C4-2B (cell line): Measurements from ENCODE around the gene VTI1A.
"Not testable (repeated sequence)": the region's sequence is repeated elsewhere in the genome, so short reads cannot be mapped to it uniquely, and the experiment has no call there.

ENCODE experiments used
- H3K27ac ChIP-seq: fragments of 450-650 bp; 2 replicates; pipeline ENCODE4 v1.5.1; 2017
- ZFX ChIP-seq: fragments of 450-650 bp; IDR thresholded peaks from 2 replicates; pipeline ENCODE4 v1.6.1; 2017
- TF ChIP-seq, protein P1 (sequence below): fragments of 450-650 bp; conservative IDR thresholded peaks from 2 replicates; pipeline ENCODE4 v1.5.1; 2017; ENCODE audit warnings: mild to moderate bottlenecking

Gene VTI1A

DNA sequence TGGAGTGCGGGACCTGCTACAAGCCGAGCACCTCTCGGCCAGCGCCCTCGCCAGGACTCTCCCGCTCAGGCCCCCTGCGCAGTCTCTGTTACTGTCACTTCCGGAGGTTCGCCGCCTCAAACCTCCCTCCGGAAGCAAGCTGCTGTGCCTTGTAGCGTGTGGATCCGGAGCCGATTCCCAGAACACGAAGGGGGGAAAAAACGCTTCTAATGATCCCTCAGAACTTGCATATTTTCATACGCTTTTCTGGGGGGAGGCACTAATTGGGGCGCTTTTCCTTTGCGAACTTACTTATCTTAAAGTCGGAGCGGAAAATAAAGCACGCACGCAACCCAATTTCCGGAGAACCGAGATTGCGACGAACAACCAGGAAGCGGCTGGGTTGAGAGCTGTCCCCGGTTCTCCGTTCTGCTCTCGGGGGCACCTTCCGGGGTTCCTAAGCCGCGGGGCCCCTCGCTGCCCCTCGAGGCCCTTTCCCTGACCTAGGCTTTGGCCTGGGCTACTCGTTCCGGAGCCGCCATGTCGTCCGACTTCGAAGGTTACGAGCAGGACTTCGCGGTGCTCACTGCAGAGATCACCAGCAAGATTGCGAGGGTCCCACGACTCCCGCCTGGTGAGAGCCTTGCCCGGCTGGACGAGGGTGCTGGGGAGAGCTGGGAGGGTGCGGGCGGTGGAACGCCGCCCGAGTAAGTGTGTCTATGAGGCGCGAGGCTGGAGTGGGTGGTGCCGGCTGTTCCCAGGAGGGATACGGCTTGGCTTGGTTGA is at the start of gene VTI1A, which contains the start of gene ZDHHC6:
Gene VTI1A, plus strand, starts transcription at position 361 of the 765 bp plus-strand sequence. Its CDS starts 159 bp downstream, at position 520.
Gene ZDHHC6, minus strand, starts transcription at position 60 of the 765 bp plus-strand sequence. CDS start 1,478 bp downstream, outside the sequence.
- TF ChIP-seq, protein P1, sequence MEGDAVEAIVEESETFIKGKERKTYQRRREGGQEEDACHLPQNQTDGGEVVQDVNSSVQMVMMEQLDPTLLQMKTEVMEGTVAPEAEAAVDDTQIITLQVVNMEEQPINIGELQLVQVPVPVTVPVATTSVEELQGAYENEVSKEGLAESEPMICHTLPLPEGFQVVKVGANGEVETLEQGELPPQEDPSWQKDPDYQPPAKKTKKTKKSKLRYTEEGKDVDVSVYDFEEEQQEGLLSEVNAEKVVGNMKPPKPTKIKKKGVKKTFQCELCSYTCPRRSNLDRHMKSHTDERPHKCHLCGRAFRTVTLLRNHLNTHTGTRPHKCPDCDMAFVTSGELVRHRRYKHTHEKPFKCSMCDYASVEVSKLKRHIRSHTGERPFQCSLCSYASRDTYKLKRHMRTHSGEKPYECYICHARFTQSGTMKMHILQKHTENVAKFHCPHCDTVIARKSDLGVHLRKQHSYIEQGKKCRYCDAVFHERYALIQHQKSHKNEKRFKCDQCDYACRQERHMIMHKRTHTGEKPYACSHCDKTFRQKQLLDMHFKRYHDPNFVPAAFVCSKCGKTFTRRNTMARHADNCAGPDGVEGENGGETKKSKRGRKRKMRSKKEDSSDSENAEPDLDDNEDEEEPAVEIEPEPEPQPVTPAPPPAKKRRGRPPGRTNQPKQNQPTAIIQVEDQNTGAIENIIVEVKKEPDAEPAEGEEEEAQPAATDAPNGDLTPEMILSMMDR = peak; percentile 35
- TF ChIP-seq ZFX = 0 out of 2 replicates have a peak, but pooled peaks have one; percentile 1
- H3K27ac ChIP-seq = peak within 1 kb of the TSS; percentile 89

DNA sequence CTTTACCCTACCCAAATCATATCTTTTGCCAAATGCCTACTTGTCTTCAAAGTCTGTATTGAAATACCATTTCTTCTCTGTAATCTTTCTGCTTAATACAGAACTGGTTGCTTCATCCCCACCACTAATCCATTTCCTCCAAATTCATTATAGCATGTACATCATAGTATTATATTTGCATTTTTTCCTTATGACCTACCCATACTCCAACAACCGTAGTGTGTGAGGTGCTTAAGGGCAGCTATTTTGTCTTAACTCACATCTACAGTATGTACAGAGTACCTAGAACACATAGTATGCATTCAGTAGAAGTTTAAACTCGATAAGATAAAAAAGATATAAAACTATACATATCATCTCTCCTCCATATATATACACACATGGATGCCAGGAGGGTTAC is 49.4 kb upstream of the VTI1A start:
- peak overlapping the region; percentile 42; the same call in 1 of the 2 replicates for H3K27ac ChIP-seq
- TF ChIP-seq, protein P1 = no peak
- TF ChIP-seq ZFX = no peak

DNA sequence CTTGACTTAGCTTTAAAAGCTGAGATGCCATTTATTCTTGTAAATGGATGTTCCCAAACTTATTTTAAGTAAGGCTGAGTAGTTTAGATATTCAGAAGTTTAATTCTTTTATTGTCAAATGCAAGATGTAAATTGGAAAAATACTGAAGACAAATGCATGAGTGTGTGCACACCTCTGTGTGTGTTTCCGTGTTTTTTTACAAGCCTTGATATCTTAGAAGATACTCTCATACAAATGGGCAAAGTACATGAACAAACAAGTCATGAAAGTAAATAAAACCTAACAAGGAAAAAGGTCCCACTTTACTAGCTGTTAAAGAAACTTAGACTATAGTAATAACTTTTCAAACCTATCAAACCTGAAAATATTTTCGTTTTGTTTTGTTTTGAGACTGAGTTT is 44.1 kb upstream of the VTI1A start:
- peak overlapping the region; percentile 71 for H3K27ac ChIP-seq
- TF ChIP-seq ZFX = no peak
- TF ChIP-seq, protein P1 = no peak

DNA sequence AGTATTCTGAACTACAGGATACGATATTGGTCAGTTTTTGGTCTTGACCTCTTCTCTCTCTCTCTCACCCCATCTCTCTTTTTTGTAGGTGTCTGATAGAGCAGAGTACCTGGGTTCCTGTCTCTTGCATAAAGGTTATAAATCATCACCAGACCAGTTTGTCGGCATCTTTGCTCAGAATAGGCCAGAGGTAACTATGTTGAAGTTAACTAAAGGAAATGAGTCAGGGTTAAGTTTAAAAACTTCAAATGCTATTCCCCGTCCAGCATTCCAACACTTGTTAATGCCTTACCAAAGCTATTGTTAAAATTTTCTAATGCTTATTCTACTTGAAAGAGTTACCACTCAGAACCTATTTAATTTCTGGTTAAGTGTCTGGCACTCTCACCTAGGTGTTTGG is 42.4 kb upstream of the VTI1A start:
- TF ChIP-seq, protein P1 = no peak
- no peak for TF ChIP-seq ZFX
- H3K27ac ChIP-seq = no peak overlapping the region

DNA sequence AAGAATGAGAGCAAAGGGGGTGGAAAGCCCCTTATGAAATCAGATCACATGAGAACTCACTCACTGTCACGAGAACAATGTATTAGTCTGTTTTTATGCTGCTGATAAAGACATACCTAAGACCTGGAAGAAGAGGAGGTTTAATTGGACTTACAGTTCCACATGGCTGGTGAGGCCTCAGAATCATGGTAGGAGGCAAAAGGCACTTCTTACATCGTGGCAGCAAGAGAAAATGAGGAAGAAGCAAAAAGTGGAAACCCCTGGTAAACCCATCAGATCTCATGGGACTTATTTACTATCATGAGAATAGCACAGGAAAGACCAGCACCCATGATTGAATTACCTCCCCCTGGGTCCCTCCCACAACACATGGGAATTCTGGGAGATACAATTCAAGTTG is 40.2 kb upstream of the VTI1A start:
- not testable (repeated sequence) for H3K27ac ChIP-seq

DNA sequence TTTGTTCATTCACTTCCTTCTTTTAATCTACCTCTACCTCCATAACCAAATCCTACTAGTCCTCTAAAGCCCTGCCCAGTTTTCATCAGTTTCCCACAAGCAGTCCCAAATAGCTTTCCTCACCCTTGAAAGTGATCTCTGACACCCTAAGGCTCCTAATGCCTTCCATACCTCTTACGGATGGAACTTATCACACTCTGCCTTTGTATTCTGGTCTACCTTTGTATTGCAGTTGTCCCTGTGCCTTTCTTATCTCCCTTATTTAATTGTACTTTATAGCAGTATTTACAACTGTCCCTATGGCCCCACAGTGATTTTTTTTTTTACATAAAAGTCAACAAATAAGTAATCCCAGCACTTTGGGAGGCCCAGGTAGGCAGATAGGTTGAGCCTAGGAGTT is 39.3 kb upstream of the VTI1A start:
- TF ChIP-seq ZFX = no peak
- TF ChIP-seq, protein P1 = no peak
- H3K27ac ChIP-seq = no peak overlapping the region

DNA sequence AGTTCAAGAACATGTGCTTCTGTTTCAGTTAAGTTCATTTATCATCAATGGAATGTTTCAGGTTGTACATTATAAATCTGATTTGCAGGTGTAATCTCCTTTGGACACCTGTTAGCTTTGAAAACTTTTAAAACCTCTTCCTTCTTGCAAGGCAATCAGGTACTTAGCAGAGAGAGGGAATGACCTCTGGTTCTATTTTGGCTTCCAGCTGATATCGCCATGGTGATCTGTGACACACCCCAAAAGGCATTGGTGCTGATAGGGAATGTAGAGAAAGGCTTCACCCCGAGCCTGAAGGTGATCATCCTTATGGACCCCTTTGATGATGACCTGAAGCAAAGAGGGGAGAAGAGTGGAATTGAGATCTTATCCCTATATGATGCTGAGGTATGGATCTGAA is 37.7 kb upstream of the VTI1A start:
- H3K27ac ChIP-seq = no peak overlapping the region
- TF ChIP-seq ZFX = no peak
- TF ChIP-seq, protein P1 = no peak

DNA sequence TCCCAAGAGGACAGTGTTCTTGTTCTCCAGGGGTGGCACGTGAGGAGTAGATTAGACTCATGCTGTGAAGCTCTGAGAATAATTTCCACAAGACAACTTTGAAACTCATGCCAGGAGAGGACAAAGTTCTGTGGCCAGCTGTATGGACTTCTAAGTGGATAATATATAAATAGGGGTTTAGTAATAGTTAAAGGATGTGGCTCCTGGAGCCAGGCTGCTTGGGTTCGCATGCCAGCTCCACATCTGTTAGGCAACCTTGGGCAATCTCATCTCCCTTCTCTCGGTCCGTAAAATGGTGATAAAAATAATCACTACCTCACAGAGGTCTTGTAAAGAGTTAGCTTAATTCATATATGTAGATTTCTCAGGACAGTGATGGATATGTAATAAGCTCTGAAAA is 37.3 kb upstream of the VTI1A start:
- TF ChIP-seq, protein P1 = no peak
- no peak for TF ChIP-seq ZFX
- H3K27ac ChIP-seq = no peak overlapping the region
